Measurements from ENCODE around the gene ARHGAP11A. TPM values are rescaled to one million over a fixed set of nuclear protein-coding genes. Genes with fewer than 3 reads are reported as not detected.

The ARHGAP11A gene
- total RNA-seq, 1 donor from 2014 or later: 19.7 TPM

DNA sequence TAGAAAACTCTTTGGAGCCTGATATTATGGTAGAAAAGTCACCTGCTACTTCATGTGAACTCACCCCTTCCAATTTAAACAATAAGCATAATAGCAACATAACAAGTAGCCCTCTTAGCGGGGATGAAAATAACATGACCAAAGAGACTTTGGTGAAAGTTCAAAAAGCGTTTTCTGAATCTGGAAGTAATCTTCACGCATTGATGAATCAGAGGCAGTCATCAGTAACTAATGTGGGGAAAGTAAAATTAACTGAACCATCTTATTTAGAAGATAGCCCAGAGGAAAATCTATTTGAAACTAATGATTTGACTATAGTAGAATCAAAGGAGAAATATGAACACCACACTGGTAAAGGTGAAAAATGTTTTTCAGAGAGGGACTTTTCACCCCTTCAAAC lies 21.1 kb downstream of the ARHGAP11A start:
- peaks cover 3% of the 10 kb centered on the region for H3K4me1 Mint-ChIP-seq (ENCODE audit: unreplicated experiment)
- no peak overlapping the region for H3K4me3 Mint-ChIP-seq (ENCODE audit: unreplicated experiment)
- peaks cover 2% of the 10 kb centered on the region for H3K27me3 Mint-ChIP-seq (ENCODE audit: unreplicated experiment)
- TF ChIP-seq, protein P1, sequence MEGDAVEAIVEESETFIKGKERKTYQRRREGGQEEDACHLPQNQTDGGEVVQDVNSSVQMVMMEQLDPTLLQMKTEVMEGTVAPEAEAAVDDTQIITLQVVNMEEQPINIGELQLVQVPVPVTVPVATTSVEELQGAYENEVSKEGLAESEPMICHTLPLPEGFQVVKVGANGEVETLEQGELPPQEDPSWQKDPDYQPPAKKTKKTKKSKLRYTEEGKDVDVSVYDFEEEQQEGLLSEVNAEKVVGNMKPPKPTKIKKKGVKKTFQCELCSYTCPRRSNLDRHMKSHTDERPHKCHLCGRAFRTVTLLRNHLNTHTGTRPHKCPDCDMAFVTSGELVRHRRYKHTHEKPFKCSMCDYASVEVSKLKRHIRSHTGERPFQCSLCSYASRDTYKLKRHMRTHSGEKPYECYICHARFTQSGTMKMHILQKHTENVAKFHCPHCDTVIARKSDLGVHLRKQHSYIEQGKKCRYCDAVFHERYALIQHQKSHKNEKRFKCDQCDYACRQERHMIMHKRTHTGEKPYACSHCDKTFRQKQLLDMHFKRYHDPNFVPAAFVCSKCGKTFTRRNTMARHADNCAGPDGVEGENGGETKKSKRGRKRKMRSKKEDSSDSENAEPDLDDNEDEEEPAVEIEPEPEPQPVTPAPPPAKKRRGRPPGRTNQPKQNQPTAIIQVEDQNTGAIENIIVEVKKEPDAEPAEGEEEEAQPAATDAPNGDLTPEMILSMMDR (IDR thresholded peaks at IDR 0.05; ENCODE audit: unreplicated experiment): no peak
- peaks cover 7% of the 10 kb centered on the region for H3K36me3 Mint-ChIP-seq (ENCODE audit: low read depth, unreplicated experiment)
- no peak overlapping the region for H3K27ac Mint-ChIP-seq (ENCODE audit: unreplicated experiment)
- H3K9me3 Mint-ChIP-seq (ENCODE audit: unreplicated experiment): no peaks in the 10 kb centered on the region
- no peak for DNase-seq (ENCODE audit: low spot score)

DNA sequence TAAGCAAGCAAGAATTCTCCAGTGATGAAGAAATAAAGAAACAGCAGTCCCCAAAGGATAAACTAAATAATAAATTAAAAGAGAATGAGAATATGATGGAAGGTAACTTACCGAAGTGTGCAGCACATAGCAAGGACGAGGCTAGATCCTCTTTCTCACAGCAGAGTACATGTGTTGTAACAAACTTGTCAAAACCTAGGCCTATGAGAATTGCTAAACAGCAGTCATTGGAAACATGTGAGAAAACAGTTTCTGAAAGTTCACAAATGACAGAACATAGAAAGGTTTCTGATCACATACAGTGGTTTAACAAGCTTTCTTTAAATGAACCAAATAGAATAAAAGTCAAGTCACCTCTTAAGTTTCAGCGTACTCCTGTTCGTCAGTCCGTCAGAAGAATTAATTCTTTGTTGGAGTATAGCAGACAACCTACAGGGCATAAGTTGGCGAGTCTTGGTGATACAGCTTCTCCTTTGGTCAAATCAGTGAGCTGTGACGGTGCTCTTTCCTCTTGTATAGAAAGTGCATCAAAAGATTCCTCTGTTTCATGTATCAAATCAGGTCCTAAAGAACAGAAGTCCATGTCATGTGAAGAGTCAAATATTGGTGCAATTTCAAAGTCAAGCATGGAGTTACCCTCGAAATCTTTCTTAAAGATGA lies 21.7 kb downstream of the ARHGAP11A start:
- peaks cover 7% of the 10 kb centered on the region for H3K4me1 Mint-ChIP-seq (ENCODE audit: unreplicated experiment)
- no peak overlapping the region for H3K27ac Mint-ChIP-seq (ENCODE audit: unreplicated experiment)
- H3K9me3 Mint-ChIP-seq (ENCODE audit: unreplicated experiment): no peaks in the 10 kb centered on the region
- no peak overlapping the region for H3K4me3 Mint-ChIP-seq (ENCODE audit: unreplicated experiment)
- H3K27me3 Mint-ChIP-seq (ENCODE audit: unreplicated experiment): peaks cover 2% of the 10 kb centered on the region
- no peak for DNase-seq (ENCODE audit: low spot score)
- TF ChIP-seq, protein P1 (IDR thresholded peaks at IDR 0.05; ENCODE audit: unreplicated experiment): no peak
- peaks cover 7% of the 10 kb centered on the region for H3K36me3 Mint-ChIP-seq (ENCODE audit: low read depth, unreplicated experiment)

DNA sequence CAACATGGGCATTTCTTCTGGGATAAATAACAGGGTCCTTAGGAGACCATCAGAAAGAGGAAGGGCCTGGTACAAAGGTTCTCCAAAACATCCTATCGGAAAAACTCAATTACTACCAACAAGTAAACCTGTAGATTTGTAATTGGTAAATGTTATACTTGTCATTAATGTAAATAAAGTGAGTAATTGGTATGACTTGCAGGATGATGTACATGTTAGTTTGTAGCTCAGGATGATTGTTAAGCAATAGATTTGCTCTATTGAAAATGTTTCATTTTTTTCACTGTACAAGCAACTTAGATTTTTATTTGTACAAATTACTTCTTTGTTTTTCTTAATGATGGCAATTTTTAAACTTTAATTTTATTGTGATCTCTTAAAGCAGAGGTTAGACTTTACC lies 22.4 kb downstream of the ARHGAP11A start:
- Mint-ChIP-seq H3K27me3 (ENCODE audit: unreplicated experiment) (peaks cover 2% of the 10 kb centered on the region), H3K27ac (ENCODE audit: unreplicated experiment) (no peak overlapping the region), H3K4me1 (ENCODE audit: unreplicated experiment) (peaks cover 9% of the 10 kb centered on the region), H3K4me3 (ENCODE audit: unreplicated experiment) (no peak overlapping the region), H3K9me3 (ENCODE audit: unreplicated experiment) (no peaks in the 10 kb centered on the region), H3K36me3 (ENCODE audit: low read depth, unreplicated experiment) (peaks cover 7% of the 10 kb centered on the region)
- TF ChIP-seq, protein P1 (IDR thresholded peaks at IDR 0.05; ENCODE audit: unreplicated experiment): no peak
- DNase-seq (ENCODE audit: low spot score): no peak

DNA sequence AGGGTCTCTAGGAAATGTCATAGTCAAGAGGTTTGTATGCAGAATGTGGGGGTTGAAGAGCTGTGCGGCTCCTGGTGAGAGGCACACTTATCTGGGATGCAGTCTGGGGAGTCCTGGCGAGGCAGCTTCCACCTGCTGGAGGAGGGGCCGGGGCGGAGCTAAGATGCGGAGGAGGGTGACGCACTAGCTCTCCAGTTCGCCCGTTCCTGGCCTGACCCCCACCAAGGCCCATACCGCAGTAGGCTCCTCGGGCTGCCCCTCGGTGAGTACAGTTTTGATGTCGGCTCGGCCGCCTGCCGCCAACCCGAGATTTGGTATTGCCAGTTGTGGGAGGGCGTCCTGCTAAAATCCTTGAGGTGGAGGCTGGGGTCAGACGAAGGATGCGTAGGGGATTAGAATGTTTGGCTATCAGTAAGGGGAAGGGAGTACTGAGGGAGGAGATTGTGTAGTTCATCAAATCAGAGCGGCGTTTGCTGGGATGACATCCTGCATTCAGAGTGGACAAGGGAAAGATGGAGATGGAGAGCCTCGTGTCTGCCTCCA lies 26.3 kb downstream of the ARHGAP11A start, which contains the start of gene SCG5:
Gene SCG5, plus strand, starts transcription at position 194 of the 543 bp plus-strand sequence. CDS start 1,883 bp downstream, outside the sequence.
- peak; percentile 60 for DNase-seq (ENCODE audit: low spot score)
- peaks cover 14% of the 10 kb centered on the region for H3K4me1 Mint-ChIP-seq (ENCODE audit: unreplicated experiment)
- H3K9me3 Mint-ChIP-seq (ENCODE audit: unreplicated experiment): no peaks in the 10 kb centered on the region
- TF ChIP-seq, protein P1 (IDR thresholded peaks at IDR 0.05; ENCODE audit: unreplicated experiment): no peak
- peak within 1 kb of the TSS; percentile 14 for H3K27ac Mint-ChIP-seq (ENCODE audit: unreplicated experiment)
- H3K36me3 Mint-ChIP-seq (ENCODE audit: low read depth, unreplicated experiment): peaks cover 2% of the 10 kb centered on the region
- peak within 1 kb of the TSS; percentile 91 for H3K4me3 Mint-ChIP-seq (ENCODE audit: unreplicated experiment)
- peaks cover 2% of the 10 kb centered on the region for H3K27me3 Mint-ChIP-seq (ENCODE audit: unreplicated experiment)

Data from endothelial cell (in vitro differentiated cells).